ENCODE measurements around the gene GARRE1. TPM values are rescaled to one million over a fixed set of nuclear protein-coding genes. Genes with fewer than 3 reads are reported as not detected.
A peak's percentile ranks its signal among the peaks of the same experiment; 100 is the strongest.

Gene GARRE1
- total and polyA plus RNA-seq, 2 donors (not counting 1 experiment from before 2014, with no cell fraction given) = 7.2 to 10.9 TPM

- Histone ChIP-seq H2AFZ (ENCODE audit: low read length) (no peak overlapping the region), H3K79me2 (ENCODE audit: control insufficient read depth, insufficient read depth, low read length) (no peaks in the 10 kb centered on the region), H3K9me3 (ENCODE audit: control insufficient read depth, insufficient read depth, low read depth, low read length) (no peaks in the 10 kb centered on the region), H4K20me1 (ENCODE audit: control insufficient read depth, extremely low read depth, insufficient read depth, low read length) (no peaks in the 10 kb centered on the region), H3K4me3 (replicated peaks in 1 of 4; ENCODE audit: control extremely low read depth in 1 of 4, insufficient read depth in 1 of 4, low read depth in 3 of 4, low read length in 4 of 4) (no peak overlapping the region), H3K27me3 (ENCODE audit: control insufficient read depth, insufficient read depth, low read length) (no peaks in the 10 kb centered on the region), H3K9ac (ENCODE audit: insufficient read depth, low read length) (no peak overlapping the region), H3K27ac (ENCODE audit: insufficient read depth, low read length) (peak overlapping the region; percentile 16), H3K36me3 (ENCODE audit: control insufficient read depth, insufficient read depth, low read length) (no peaks in the 10 kb centered on the region), H3K4me1 (ENCODE audit: control insufficient read depth, extremely low read depth, insufficient read depth, low read length) (peaks cover 24% of the 10 kb centered on the region), H3K4me2 (ENCODE audit: extremely low read depth, insufficient read depth, low read length) (peak overlapping the region; percentile 62)
- peak; percentile 56 to 90 for DNase-seq (ENCODE audit: low read depth in 2 of 2)
- TF ChIP-seq CTCF (conservative IDR thresholded peaks at IDR 0.05 in 1 of 2, IDR thresholded peaks at IDR 0.05 in 1 of 2; ENCODE audit: low read depth in 1 of 2, low read length in 2 of 2) (peak in 1 of 2 donors; percentile 3), EZH2 (IDR thresholded peaks at IDR 0.05; ENCODE audit: low read length, missing control alignments) (no peak)
These were observed 18.0 kb upstream of the GARRE1 start for GRCh38 chr19:34236035-34236987.

DNA sequence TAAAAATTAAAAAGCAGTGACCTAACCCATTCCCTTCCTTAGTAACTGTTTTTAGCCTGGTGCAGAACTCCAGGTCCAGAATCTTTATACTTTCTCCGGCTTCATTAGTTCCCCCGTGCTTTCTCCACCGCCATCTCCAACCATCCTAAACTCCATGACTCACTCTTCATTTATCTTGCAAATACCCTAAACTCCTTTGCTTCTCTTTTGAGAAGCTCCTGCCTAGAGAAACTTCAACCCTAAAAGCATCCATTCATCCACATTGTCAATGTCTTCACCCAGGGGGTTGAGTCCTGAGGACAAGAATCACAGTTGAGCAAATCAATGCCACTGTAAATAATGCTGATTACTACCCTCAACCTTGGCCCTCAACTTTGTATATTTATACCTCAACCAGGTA, 17.1 kb upstream of the GARRE1 start:
- no peaks in the 10 kb centered on the region for H3K36me3 ChIP-seq (ENCODE audit: control insufficient read depth, insufficient read depth, low read length)
- no peaks in the 10 kb centered on the region for H3K79me2 ChIP-seq (ENCODE audit: control insufficient read depth, insufficient read depth, low read length)
- TF ChIP-seq CTCF (conservative IDR thresholded peaks at IDR 0.05 in 1 of 2, IDR thresholded peaks at IDR 0.05 in 1 of 2; ENCODE audit: low read depth in 1 of 2, low read length in 2 of 2) (no peak), EZH2 (IDR thresholded peaks at IDR 0.05; ENCODE audit: low read length, missing control alignments) (no peak)
- no peak overlapping the region for H3K4me3 ChIP-seq (replicated peaks in 1 of 4; ENCODE audit: control extremely low read depth in 1 of 4, insufficient read depth in 1 of 4, low read depth in 3 of 4, low read length in 4 of 4)
- no peak overlapping the region for H3K4me2 ChIP-seq (ENCODE audit: extremely low read depth, insufficient read depth, low read length)
- no peak overlapping the region for H3K9ac ChIP-seq (ENCODE audit: insufficient read depth, low read length)
- H4K20me1 ChIP-seq (ENCODE audit: control insufficient read depth, extremely low read depth, insufficient read depth, low read length) = no peaks in the 10 kb centered on the region
- no peak for DNase-seq (ENCODE audit: low read depth in 2 of 2)
- peaks cover 20% of the 10 kb centered on the region for H3K4me1 ChIP-seq (ENCODE audit: control insufficient read depth, extremely low read depth, insufficient read depth, low read length)
- H3K27ac ChIP-seq (ENCODE audit: insufficient read depth, low read length) = no peak overlapping the region
- no peaks in the 10 kb centered on the region for H3K9me3 ChIP-seq (ENCODE audit: control insufficient read depth, insufficient read depth, low read depth, low read length)
- no peaks in the 10 kb centered on the region for H3K27me3 ChIP-seq (ENCODE audit: control insufficient read depth, insufficient read depth, low read length)
- no peak overlapping the region for H2AFZ ChIP-seq (ENCODE audit: low read length)

GRCh38 chr19:34237939-34238338, 16.4 kb upstream of the GARRE1 start:
- H3K9me3 ChIP-seq (ENCODE audit: control insufficient read depth, insufficient read depth, low read depth, low read length) = no peaks in the 10 kb centered on the region
- no peaks in the 10 kb centered on the region for H4K20me1 ChIP-seq (ENCODE audit: control insufficient read depth, extremely low read depth, insufficient read depth, low read length)
- H3K4me3 ChIP-seq (replicated peaks in 1 of 4; ENCODE audit: control extremely low read depth in 1 of 4, insufficient read depth in 1 of 4, low read depth in 3 of 4, low read length in 4 of 4) = no peak overlapping the region
- H3K4me1 ChIP-seq (ENCODE audit: control insufficient read depth, extremely low read depth, insufficient read depth, low read length) = peaks cover 15% of the 10 kb centered on the region
- no peaks in the 10 kb centered on the region for H3K27me3 ChIP-seq (ENCODE audit: control insufficient read depth, insufficient read depth, low read length)
- H3K36me3 ChIP-seq (ENCODE audit: control insufficient read depth, insufficient read depth, low read length) = no peaks in the 10 kb centered on the region
- no peaks in the 10 kb centered on the region for H3K79me2 ChIP-seq (ENCODE audit: control insufficient read depth, insufficient read depth, low read length)
- no peak for DNase-seq (ENCODE audit: low read depth in 2 of 2)
- H3K9ac ChIP-seq (ENCODE audit: insufficient read depth, low read length) = no peak overlapping the region
- H2AFZ ChIP-seq (ENCODE audit: low read length) = no peak overlapping the region
- TF ChIP-seq EZH2 (IDR thresholded peaks at IDR 0.05; ENCODE audit: low read length, missing control alignments) (no peak), CTCF (conservative IDR thresholded peaks at IDR 0.05 in 1 of 2, IDR thresholded peaks at IDR 0.05 in 1 of 2; ENCODE audit: low read depth in 1 of 2, low read length in 2 of 2) (no peak)
- H3K27ac ChIP-seq (ENCODE audit: insufficient read depth, low read length) = no peak overlapping the region
- H3K4me2 ChIP-seq (ENCODE audit: extremely low read depth, insufficient read depth, low read length) = no peak overlapping the region

All from fibroblast of lung (primary cell).